SK-N-SH (cell line): ENCODE measurements around the gene ZCCHC7. TPM values are rescaled to one million over a fixed set of nuclear protein-coding genes. Genes with fewer than 3 reads are reported as not detected.

Experiments used
- CTCF ChIA-PET: fragments of 300-600, 350-600 bp; formaldehyde crosslinking; extraction: SDS; loops from one replicate; lab custom pipeline; 2021; lab: Yijun Ruan, JAX
- POLR2A ChIA-PET: fragments of 350-600 bp; sonication (Branson Sonifier 250); formaldehyde crosslinking; extraction: SDS; loops from one replicate; lab custom pipeline; 2020; ENCODE audit warnings: antibody characterized with exemption, inconsistent platforms; lab: Yijun Ruan, JAX
- DNase-seq: peaks from one replicate; pipeline ENCODE4 v3.0.0; 2012
- H2AFZ ChIP-seq: fragments of 200-600 bp; sonication (generic); 2 replicates; pipeline ENCODE4 v1.8.1; 2016; ENCODE audit warnings: antibody characterized with exemption, mild to moderate bottlenecking, low read depth
- H3F3A ChIP-seq: fragments of 200-600 bp; sonication (generic); replicated peaks from 2 replicates; pipeline ENCODE3; 2016; ENCODE audit warnings: antibody characterized with exemption, mild to moderate bottlenecking; ENCODE audit not compliant: insufficient read depth
- H3K27ac ChIP-seq, 2 experiments: fragments of 200-500 bp in 1 of 2; fragments of 200-600 bp in 1 of 2; sonication (Bioruptor generic) in 1 of 2; sonication (generic), shearing (Covaris generic) in 1 of 2; 2 replicates each; pipeline versions ENCODE4 v1.5.1 to v1.6.1; 2014 to 2016; ENCODE audit warnings: low read depth in 2 of 2, inconsistent platforms in 1 of 2, low read length in 1 of 2, mild to moderate bottlenecking in 1 of 2, mixed read lengths in 1 of 2
- H3K27me3 ChIP-seq: fragments of 200-600 bp; sonication (generic), shearing (Covaris generic); 2 replicates; pipeline ENCODE4 v1.6.1; 2016; ENCODE audit warnings: mixed run types; ENCODE audit not compliant: insufficient read depth
- H3K36me3 ChIP-seq, 2 experiments: fragments of 200-500 bp in 1 of 2; fragments of 200-600 bp in 1 of 2; sonication (Bioruptor generic) in 1 of 2; sonication (generic) in 1 of 2; replicated peaks in 1 of 2; 2 replicates each; pipeline versions ENCODE3 to v1.5.1; 2014 to 2016; ENCODE audit warnings: low read length in 1 of 2, mild to moderate bottlenecking in 1 of 2; ENCODE audit not compliant: insufficient read depth in 2 of 2, control insufficient read depth in 1 of 2
- H3K4me1 ChIP-seq, 2 experiments: fragments of 200-500 bp in 1 of 2; fragments of 200-600 bp in 1 of 2; sonication (Bioruptor generic) in 1 of 2; sonication (generic), shearing (Covaris generic) in 1 of 2; 2 replicates each; pipeline versions ENCODE4 v1.5.1 to v1.6.1; 2014 to 2016; ENCODE audit warnings: low read depth in 1 of 2, low read length in 1 of 2, mixed run types in 1 of 2; ENCODE audit not compliant: insufficient read depth in 2 of 2, control insufficient read depth in 1 of 2
- H3K4me2 ChIP-seq: fragments of 200-600 bp; sonication (generic), shearing (Covaris generic); 2 replicates; pipeline ENCODE4 v1.6.1; 2017; ENCODE audit warnings: mixed run types
- H3K4me3 ChIP-seq, 2 experiments: fragments of 200-500 bp in 1 of 2; fragments of 200-600 bp in 1 of 2; sonication (Bioruptor generic) in 1 of 2; sonication (generic), shearing (Covaris generic) in 1 of 2; 2 replicates each; pipeline versions ENCODE4 v1.5.1 to v1.8.1; 2014 to 2016; ENCODE audit warnings: low read depth in 2 of 2, inconsistent platforms in 1 of 2, low read length in 1 of 2, mild to moderate bottlenecking in 1 of 2, mixed read lengths in 1 of 2, moderate library complexity in 1 of 2
- H3K79me2 ChIP-seq: fragments of 200-600 bp; sonication (generic); 2 replicates; pipeline ENCODE4 v1.8.1; 2017; ENCODE audit warnings: mild to moderate bottlenecking; ENCODE audit not compliant: insufficient read depth
- H3K9ac ChIP-seq: fragments of 200-600 bp; sonication (generic); 2 replicates; pipeline ENCODE4 v1.6.1; 2017; ENCODE audit warnings: mixed run types
- H3K9me2 ChIP-seq: fragments of 200-600 bp; sonication (generic); 2 replicates; pipeline ENCODE4 v1.6.1; 2017; ENCODE audit warnings: mixed run types
- H3K9me3 ChIP-seq: fragments of 200-600 bp; sonication (generic); 2 replicates; pipeline ENCODE4 v1.6.1; 2017; ENCODE audit warnings: mixed run types, mild to moderate bottlenecking, moderate library complexity
- H4K20me1 ChIP-seq: fragments of 200-600 bp; sonication (generic); 2 replicates; pipeline ENCODE4 v1.6.1; 2017; ENCODE audit warnings: mild to moderate bottlenecking, mixed run types; ENCODE audit not compliant: insufficient read depth
- ELF1 ChIP-seq: IDR thresholded peaks from 2 replicates; pipeline ENCODE4 v1.4.0; 2012
- EP300 ChIP-seq, 2 experiments: IDR thresholded peaks; 2 replicates each; pipeline versions ENCODE4 v1.4.0 to v1.6.1; 2012; ENCODE audit warnings: borderline replicate concordance in 1 of 2, low read depth in 1 of 2, low read length in 1 of 2
- FOSL2 ChIP-seq: IDR thresholded peaks from 2 replicates; pipeline ENCODE4 v1.4.0; 2012; ENCODE audit warnings: low read depth, mild to moderate bottlenecking, moderate library complexity, borderline replicate concordance
- FOXM1 ChIP-seq: IDR thresholded peaks from 2 replicates; pipeline ENCODE4 v1.4.0; 2012; ENCODE audit warnings: low read depth, mild to moderate bottlenecking
- GABPA ChIP-seq: IDR thresholded peaks from 2 replicates; pipeline ENCODE4 v1.4.0; 2012; ENCODE audit warnings: low read depth, mild to moderate bottlenecking
- JUND ChIP-seq: IDR thresholded peaks from 2 replicates; pipeline ENCODE4 v1.4.0; 2012
- MAX ChIP-seq: IDR thresholded peaks from 2 replicates; pipeline ENCODE4 v1.4.0; 2012; ENCODE audit warnings: low read depth
- NRF1 ChIP-seq: IDR thresholded peaks from 2 replicates; pipeline ENCODE4 v1.6.1; 2012; ENCODE audit warnings: low read depth, mild to moderate bottlenecking, low read length
- POLR2AphosphoS5 ChIP-seq: IDR thresholded peaks from 2 replicates; pipeline ENCODE4 v1.6.1; 2012; ENCODE audit warnings: low read depth, low read length
- RAD21 ChIP-seq: IDR thresholded peaks from 2 replicates; pipeline ENCODE4 v1.6.1; 2012; ENCODE audit warnings: mild to moderate bottlenecking, low read length
- RCOR1 ChIP-seq: fragments of 150-350 bp; IDR thresholded peaks from 2 replicates; pipeline ENCODE4 v1.6.1; 2017; ENCODE audit warnings: antibody characterized with exemption, low read length
- RFX5 ChIP-seq: IDR thresholded peaks from 2 replicates; pipeline ENCODE4 v1.6.1; 2012; ENCODE audit warnings: mild to moderate bottlenecking, improper control_type of control experiment, low read length
- TEAD4 ChIP-seq: IDR thresholded peaks from 2 replicates; pipeline ENCODE4 v1.4.0; 2012; ENCODE audit warnings: mild to moderate bottlenecking, borderline replicate concordance; ENCODE audit not compliant: insufficient read depth
- ZBTB33 ChIP-seq: IDR thresholded peaks from 2 replicates; pipeline ENCODE4 v1.4.0; 2012; ENCODE audit warnings: low read depth, borderline replicate concordance
- WGBS: methylation state at CpG from one replicate; pipeline ENCODE4 v1.1.6; 2017; ENCODE audit warnings: low lambda C conversion rate; 5-methylcytosine and 5-hydroxymethylcytosine counted together
- polyA plus RNA-seq, 3 experiments: library from polyadenylated mRNA; depleted of rRNA; stranded (reverse); fragments of >200 nt; gene quantifications; 2 replicates each; pipeline ENCODE4 v1.2.3, GENCODE V29; 2012

Gene ZCCHC7
- polyA plus RNA-seq, 1 of the 3 experiments (the other 2 are of a cell fraction): 12.6 TPM

- no peak for TF ChIP-seq GABPA
- 0 out of 4 replicates have a peak, but pooled peaks of 1 of the 2 experiments have one; percentile 13 for TF ChIP-seq EP300 (IDR thresholded peaks at IDR 0.05; ENCODE audit: borderline replicate concordance in 1 of 2, low read depth in 1 of 2, low read length in 1 of 2)
- no peak for TF ChIP-seq RFX5
- 0 out of 2 replicates have a peak, but pooled peaks have one; percentile 13 for TF ChIP-seq RCOR1
- Histone ChIP-seq H2AFZ (no peak overlapping the region; the same call in 1 of the 2 replicates), H3K79me2 (peaks cover 28% of the 10 kb centered on the region), H3K9me2 (no peaks in the 10 kb centered on the region), H3K4me1 (peaks cover 6 to 47% of the 10 kb centered on the region in 2 experiments; a peak in 3 of 4 replicates), H3K27ac (peak overlapping the region in 1 of 2 experiments; percentile 53; a peak in 2 of 4 replicates), H3K4me3 (no peak overlapping the region), H3F3A (peaks cover 33% of the 10 kb centered on the region), H3K4me2 (no peak overlapping the region), H3K27me3 (no peaks in the 10 kb centered on the region), H3K9me3 (peaks cover 5% of the 10 kb centered on the region; the same call in 1 of the 2 replicates), H3K9ac (no peak overlapping the region), H3K36me3 (no peaks in the 10 kb centered on the region), H4K20me1 (no peaks in the 10 kb centered on the region)
- WGBS: 60% methylated on average over 3 of the region's 3 CpGs
- ChIA-PET CTCF (interaction anchor here (1.3 kb wide), 1 partner anchor 21 kb away, joined by 4 read pairs; no protein-coding TSS in a partner anchor), POLR2A (no interaction called here)
- DNase-seq: peak; percentile 36
Measured at GRCh38 chr9:37293664-37294524, 173.5 kb downstream of the ZCCHC7 start.

GRCh38 chr9:37295178-37295577, 174.8 kb downstream of the ZCCHC7 start:
- DNase-seq: no peak
- peaks cover 29% of the 10 kb centered on the region for H3K79me2 ChIP-seq
- H3F3A ChIP-seq: peaks cover 25% of the 10 kb centered on the region
- no peak overlapping the region for H2AFZ ChIP-seq
- ChIA-PET POLR2A (no interaction called here), CTCF (interaction anchor here (0.6 kb wide), 1 partner anchor 15 kb away, joined by 3 read pairs; no protein-coding TSS in a partner anchor)
- no peak overlapping the region; a peak in 1 of 4 replicates for H3K27ac ChIP-seq
- H3K9me3 ChIP-seq: peaks cover 5% of the 10 kb centered on the region; the same call in 1 of the 2 replicates
- no peaks in the 10 kb centered on the region for H3K9me2 ChIP-seq
- H3K36me3 ChIP-seq: no peaks in the 10 kb centered on the region
- no peak overlapping the region for H3K4me3 ChIP-seq
- H3K4me2 ChIP-seq: no peak overlapping the region
- TF ChIP-seq ZBTB33 (no peak), FOXM1 (no peak), POLR2AphosphoS5 (no peak), JUND (no peak), TEAD4 (no peak), NRF1 (no peak), MAX (no peak), RAD21 (no peak), ELF1 (no peak), FOSL2 (no peak)
- WGBS: 94% methylated on average over 1 of the region's 1 CpG
- H3K27me3 ChIP-seq: no peaks in the 10 kb centered on the region
- H4K20me1 ChIP-seq: no peaks in the 10 kb centered on the region
- no peak overlapping the region for H3K9ac ChIP-seq
- H3K4me1 ChIP-seq: peaks cover 6 to 42% of the 10 kb centered on the region in 2 experiments; a peak in 3 of 4 replicates
